K562 (cell line): Measurements from ENCODE around the gene TBXAS1. TPM values are rescaled to one million over a fixed set of nuclear protein-coding genes. Genes with fewer than 3 reads are reported as not detected.

Experiments
- CBX8 ChIP-seq: fragments of 200-600 bp; sonication (generic); IDR thresholded peaks from 2 replicates; pipeline ENCODE4 v1.6.1; 2012; ENCODE audit warnings: borderline replicate concordance, mixed run types, low read depth, mild to moderate bottlenecking, moderate library complexity, mixed read lengths, low read length, control low read depth, inconsistent platforms; ENCODE audit not compliant: poor library complexity, severe bottlenecking; ENCODE audit errors: extremely low read depth
- CREBBP ChIP-seq: IDR thresholded peaks from one replicate; pipeline ENCODE4 v1.6.1; 2012; ENCODE audit warnings: low read depth, mild to moderate bottlenecking, control low read depth, inconsistent platforms, low read length
- EHMT2 ChIP-seq: fragments of 450-650 bp; IDR thresholded peaks from 2 replicates; pipeline ENCODE4 v1.6.1; 2018; ENCODE audit warnings: antibody characterized with exemption
- FOXK1 ChIP-seq: sonication (generic); formaldehyde crosslinking; IDR thresholded peaks from 2 replicates; pipeline ENCODE4 v1.8.0; 2022; ENCODE audit warnings: missing genetic modification reagents, mild to moderate bottlenecking, borderline replicate concordance
- FOXK2 ChIP-seq, 2 experiments: fragments of 450-650 bp; IDR thresholded peaks in 1 of 2; conservative IDR thresholded peaks in 1 of 2; 2 replicates each; pipeline ENCODE4 v1.6.1; 2016; ENCODE audit warnings: low read depth in 2 of 2, mild to moderate bottlenecking in 1 of 2
- GATAD2A ChIP-seq: fragments of 450-650 bp; IDR thresholded peaks from 2 replicates; pipeline ENCODE4 v1.6.1; 2017
- HCFC1 ChIP-seq: IDR thresholded peaks from 2 replicates; pipeline ENCODE4 v1.6.1; 2012; ENCODE audit warnings: low read depth, low read length, improper control_type of control experiment
- HDGF ChIP-seq: fragments of 450-650 bp; IDR thresholded peaks from 2 replicates; pipeline ENCODE4 v1.6.1; 2016
- HIVEP1 ChIP-seq: fragments of 250-450 bp; sonication (Bioruptor Pico); IDR thresholded peaks from 2 replicates; pipeline ENCODE4 v1.4.0; 2020; ENCODE audit warnings: mild to moderate bottlenecking
- HSF4 ChIP-seq: fragments of 250-450 bp; sonication (Bioruptor Pico); IDR thresholded peaks from 2 replicates; pipeline ENCODE4 v2.1.2; 2022; ENCODE audit warnings: mild to moderate bottlenecking, moderate library complexity, borderline replicate concordance
- KDM5B ChIP-seq: fragments of 200-600 bp; sonication (generic); IDR thresholded peaks from 2 replicates; pipeline ENCODE4 v1.6.1; 2012; ENCODE audit warnings: low read depth, mild to moderate bottlenecking, moderate library complexity, low read length, control low read depth, inconsistent platforms; ENCODE audit not compliant: insufficient replicate concordance
- KLF13 ChIP-seq: fragments of 450-650 bp; IDR thresholded peaks from 2 replicates; pipeline ENCODE4 v1.6.1; 2016; ENCODE audit warnings: missing genetic modification characterization, low read depth, mild to moderate bottlenecking, missing compliant biosample characterization, moderate library complexity, borderline replicate concordance
- L3MBTL2 ChIP-seq: fragments of 450-650 bp; IDR thresholded peaks from 2 replicates; pipeline ENCODE4 v1.6.1; 2016; ENCODE audit warnings: mild to moderate bottlenecking, moderate library complexity
- MBD2 ChIP-seq: sonication (generic); IDR thresholded peaks from 2 replicates; pipeline ENCODE4 v1.6.1; 2016; ENCODE audit warnings: low read depth, borderline replicate concordance
- NFATC3 ChIP-seq: fragments of 450-650 bp; IDR thresholded peaks from 2 replicates; pipeline ENCODE4 v1.6.1; 2017; ENCODE audit warnings: mild to moderate bottlenecking
- NR1H2 ChIP-seq: sonication (generic); formaldehyde crosslinking; IDR thresholded peaks from 2 replicates; pipeline ENCODE4 v1.4.0; 2020; ENCODE audit warnings: mild to moderate bottlenecking, missing genetic modification reagents
- STAG1 ChIP-seq: sonication (generic); formaldehyde crosslinking; IDR thresholded peaks from 2 replicates; pipeline ENCODE4 v1.5.0; 2020; ENCODE audit warnings: missing genetic modification reagents, borderline replicate concordance
- TCF7L2 ChIP-seq: fragments of 150-350 bp; IDR thresholded peaks from 2 replicates; pipeline ENCODE4 v1.6.1; 2016; ENCODE audit warnings: low read depth, mild to moderate bottlenecking, low read length, moderate library complexity
- ZBTB17 ChIP-seq: fragments of 450-650 bp; formaldehyde crosslinking; IDR thresholded peaks from 2 replicates; pipeline ENCODE4 v1.4.0; 2020; ENCODE audit warnings: mild to moderate bottlenecking
- ZEB2 ChIP-seq: fragments of 450-650 bp; IDR thresholded peaks from 2 replicates; pipeline ENCODE4 v1.6.1; 2016
- ZNF140 ChIP-seq: fragments of 250-450 bp; sonication (Bioruptor Pico); IDR thresholded peaks from 2 replicates; pipeline ENCODE4 v1.8.0; 2021; ENCODE audit warnings: moderate library complexity, mild to moderate bottlenecking, inconsistent platforms
- ZNF143 ChIP-seq: sonication (generic); formaldehyde crosslinking; IDR thresholded peaks from 2 replicates; pipeline ENCODE4 v1.9.0; 2022; ENCODE audit warnings: mild to moderate bottlenecking, missing genetic modification reagents
- ZNF77 ChIP-seq: fragments of 250-450 bp; sonication (Bioruptor Pico); IDR thresholded peaks from 2 replicates; pipeline ENCODE4 v1.5.0; 2020
- polyA plus RNA-seq, 8 experiments: library from polyadenylated mRNA; depleted of rRNA in 4 of 8; stranded (reverse) in 5 of 8; unstranded in 3 of 8; fragments of >200 nt; fragmentation: Nextera tagmentation in 2 of 8; fragmentation: Illumina TruSeq in 1 of 8; extraction: Ambion mirVana in 2 of 8; extraction: Trizol in 1 of 8; gene quantifications; 2 replicates each; pipeline versions ENCODE4 v1.2.1 to v1.2.3, GENCODE V29; 2011 to 2014; ENCODE audit warnings: inconsistent platforms in 1 of 8, missing spikeins in 1 of 8
- total RNA-seq, 7 experiments: library from RNA; depleted of rRNA in 6 of 7; stranded (reverse); fragments of >200 nt in 6 of 7; fragmentation: Illumina TruSeq in 2 of 7; extraction: Trizol in 2 of 7; gene quantifications; 2 replicates each; pipeline versions ENCODE4 v1.2.1 to v1.2.3, GENCODE V29; 2011 to 2021; ENCODE audit warnings: low replicate concordance in 1 of 7
- TF ChIP-seq, protein P1 (sequence below): sonication (generic); formaldehyde crosslinking; IDR thresholded peaks from 2 replicates; pipeline ENCODE4 v1.8.0; 2023; ENCODE audit warnings: mild to moderate bottlenecking, missing genetic modification reagents
- TF ChIP-seq, protein P2 (sequence below): sonication (generic); formaldehyde crosslinking; IDR thresholded peaks from 2 replicates; pipeline ENCODE4 v1.8.1; 2023; ENCODE audit warnings: mild to moderate bottlenecking, missing genetic modification reagents
- TF ChIP-seq, protein P3 (sequence below): sonication (generic); formaldehyde crosslinking; IDR thresholded peaks from 2 replicates; pipeline ENCODE4 v1.9.0; 2022; ENCODE audit warnings: mild to moderate bottlenecking, missing genetic modification reagents

TBXAS1 gene
- total and polyA plus RNA-seq, 9 of the 15 experiments (the other 6 are each of a cell fraction or from before 2014, with no cell fraction given): 1.1 to 8.3 (median 1.9) TPM

DNA sequence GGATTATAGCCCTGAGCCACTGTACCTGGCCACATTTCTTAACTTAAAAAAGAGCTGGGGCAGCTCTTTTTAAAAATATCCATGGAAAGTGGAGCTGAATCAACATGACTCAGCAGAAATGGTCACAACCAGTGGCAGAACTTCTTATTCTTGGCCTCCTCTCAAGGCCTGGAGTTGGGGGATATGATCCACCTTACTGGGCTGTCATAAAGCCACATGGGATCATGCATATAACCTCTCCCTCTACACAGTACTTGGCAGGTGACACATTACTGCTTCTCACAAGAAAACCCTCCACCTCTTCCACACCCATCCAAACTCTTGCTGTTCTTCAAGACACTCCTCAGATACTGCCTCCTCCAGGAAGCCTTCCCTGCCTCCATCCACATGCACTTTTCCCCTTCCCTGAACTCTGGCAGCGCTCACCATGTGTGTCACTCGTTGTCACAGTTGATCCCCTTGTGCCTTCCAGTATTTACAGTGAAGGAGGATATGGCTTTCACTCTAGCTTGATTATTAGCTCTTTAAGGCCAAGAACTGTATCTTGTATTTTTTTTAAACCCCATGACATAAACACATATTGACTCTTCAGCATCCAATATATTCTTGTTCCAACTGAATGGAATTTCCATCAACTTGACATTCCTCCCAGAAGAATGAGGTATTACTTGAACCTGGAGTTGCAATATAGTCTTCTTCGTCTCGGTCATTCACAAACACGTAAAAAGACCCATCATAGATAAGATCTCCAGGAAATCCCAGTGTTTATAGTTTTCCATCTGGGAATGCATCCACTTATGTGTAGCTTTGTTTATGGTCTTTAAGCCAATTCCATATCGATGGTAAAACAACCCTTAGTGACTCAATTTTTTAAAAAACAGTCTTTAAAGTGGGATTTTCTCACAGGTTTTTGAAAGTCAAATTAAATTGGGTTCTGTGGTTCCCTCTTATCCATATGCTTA is 85.5 kb downstream of the TBXAS1 start (continued):
- no peak for TF ChIP-seq STAG1 (CRISPR knock-in tag)
- peak; percentile 56; the same call in 1 of the 2 replicates for TF ChIP-seq L3MBTL2
- TF ChIP-seq, protein P1, sequence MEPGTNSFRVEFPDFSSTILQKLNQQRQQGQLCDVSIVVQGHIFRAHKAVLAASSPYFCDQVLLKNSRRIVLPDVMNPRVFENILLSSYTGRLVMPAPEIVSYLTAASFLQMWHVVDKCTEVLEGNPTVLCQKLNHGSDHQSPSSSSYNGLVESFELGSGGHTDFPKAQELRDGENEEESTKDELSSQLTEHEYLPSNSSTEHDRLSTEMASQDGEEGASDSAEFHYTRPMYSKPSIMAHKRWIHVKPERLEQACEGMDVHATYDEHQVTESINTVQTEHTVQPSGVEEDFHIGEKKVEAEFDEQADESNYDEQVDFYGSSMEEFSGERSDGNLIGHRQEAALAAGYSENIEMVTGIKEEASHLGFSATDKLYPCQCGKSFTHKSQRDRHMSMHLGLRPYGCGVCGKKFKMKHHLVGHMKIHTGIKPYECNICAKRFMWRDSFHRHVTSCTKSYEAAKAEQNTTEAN (CRISPR knock-in tag): no peak
- TF ChIP-seq HCFC1: no peak
- no peak for TF ChIP-seq TCF7L2
- TF ChIP-seq, protein P2, sequence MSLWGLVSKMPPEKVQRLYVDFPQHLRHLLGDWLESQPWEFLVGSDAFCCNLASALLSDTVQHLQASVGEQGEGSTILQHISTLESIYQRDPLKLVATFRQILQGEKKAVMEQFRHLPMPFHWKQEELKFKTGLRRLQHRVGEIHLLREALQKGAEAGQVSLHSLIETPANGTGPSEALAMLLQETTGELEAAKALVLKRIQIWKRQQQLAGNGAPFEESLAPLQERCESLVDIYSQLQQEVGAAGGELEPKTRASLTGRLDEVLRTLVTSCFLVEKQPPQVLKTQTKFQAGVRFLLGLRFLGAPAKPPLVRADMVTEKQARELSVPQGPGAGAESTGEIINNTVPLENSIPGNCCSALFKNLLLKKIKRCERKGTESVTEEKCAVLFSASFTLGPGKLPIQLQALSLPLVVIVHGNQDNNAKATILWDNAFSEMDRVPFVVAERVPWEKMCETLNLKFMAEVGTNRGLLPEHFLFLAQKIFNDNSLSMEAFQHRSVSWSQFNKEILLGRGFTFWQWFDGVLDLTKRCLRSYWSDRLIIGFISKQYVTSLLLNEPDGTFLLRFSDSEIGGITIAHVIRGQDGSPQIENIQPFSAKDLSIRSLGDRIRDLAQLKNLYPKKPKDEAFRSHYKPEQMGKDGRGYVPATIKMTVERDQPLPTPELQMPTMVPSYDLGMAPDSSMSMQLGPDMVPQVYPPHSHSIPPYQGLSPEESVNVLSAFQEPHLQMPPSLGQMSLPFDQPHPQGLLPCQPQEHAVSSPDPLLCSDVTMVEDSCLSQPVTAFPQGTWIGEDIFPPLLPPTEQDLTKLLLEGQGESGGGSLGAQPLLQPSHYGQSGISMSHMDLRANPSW (CRISPR knock-in tag): no peak
- no peak for TF ChIP-seq HSF4 (CRISPR knock-in tag)
- TF ChIP-seq ZBTB17 (CRISPR knock-in tag): peak; percentile 61; the same call in 1 of the 2 replicates
- TF ChIP-seq FOXK1 (CRISPR knock-in tag): no peak
- 0 out of 2 replicates have a peak, but pooled peaks have one; percentile 28 for TF ChIP-seq ZNF143 (CRISPR knock-in tag)
- TF ChIP-seq, protein P3, sequence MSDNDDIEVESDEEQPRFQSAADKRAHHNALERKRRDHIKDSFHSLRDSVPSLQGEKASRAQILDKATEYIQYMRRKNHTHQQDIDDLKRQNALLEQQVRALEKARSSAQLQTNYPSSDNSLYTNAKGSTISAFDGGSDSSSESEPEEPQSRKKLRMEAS (CRISPR knock-in tag): no peak
- no peak for TF ChIP-seq NR1H2 (CRISPR knock-in tag)
- TF ChIP-seq MBD2: no peak
- TF ChIP-seq NFATC3: no peak
- no peak for TF ChIP-seq FOXK2 (conservative IDR thresholded peaks at IDR 0.05 in 1 of 2, IDR thresholded peaks at IDR 0.05 in 1 of 2; ENCODE audit: low read depth in 2 of 2)
- TF ChIP-seq GATAD2A: no peak; the same call in 1 of the 2 replicates
- no peak for TF ChIP-seq CBX8
- TF ChIP-seq ZNF77 (CRISPR knock-in tag): no peak
- peak; percentile 72; the same call in 1 of the 2 replicates for TF ChIP-seq EHMT2
- TF ChIP-seq HIVEP1: no peak
- 0 out of 2 replicates have a peak, but pooled peaks have one; percentile 33 for TF ChIP-seq KLF13 (tag)
- TF ChIP-seq KDM5B: no peak
- TF ChIP-seq CREBBP: no peak
- TF ChIP-seq ZEB2: no peak
- TF ChIP-seq ZNF140 (CRISPR knock-in tag): no peak
- TF ChIP-seq HDGF: peak; percentile 100
